ENCODE results near the gene NEK1. TPM values are rescaled to one million over a fixed set of nuclear protein-coding genes. Genes with fewer than 3 reads are reported as not detected.

The NEK1 gene
- polyA plus RNA-seq, 1 experiment = 2.3 TPM

DNA sequence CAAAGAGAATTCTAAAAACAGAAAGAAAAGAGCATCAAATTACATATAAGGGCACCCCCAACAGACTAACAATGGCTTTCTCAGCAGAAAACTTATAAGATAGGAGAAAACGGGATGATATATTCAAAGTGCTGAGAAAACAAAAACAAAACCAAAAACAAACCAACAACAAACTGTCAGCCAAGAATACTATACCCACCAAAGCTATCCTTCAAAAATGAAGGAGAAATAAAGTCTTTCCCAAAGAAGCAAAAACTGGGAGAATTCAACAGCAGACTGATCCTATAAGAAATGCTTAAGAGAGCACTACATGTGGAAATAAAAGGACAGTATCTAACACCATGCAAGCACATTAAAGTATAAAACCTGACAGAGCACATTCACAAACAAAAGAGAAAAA, 168.6 kb downstream of the NEK1 start:
- POLR2A ChIA-PET = no interaction called here
- TF ChIP-seq CTCF (IDR thresholded peaks at IDR 0.05; ENCODE audit: insufficient read depth, low read depth, low read length) = no peak

GRCh38 chr4:169440446-169440845, 171.9 kb downstream of the NEK1 start:
- TF ChIP-seq CTCF (IDR thresholded peaks at IDR 0.05; ENCODE audit: insufficient read depth, low read depth, low read length) = no peak
- H3K4me3 ChIP-seq (ENCODE audit: low read depth, low read length) = no peak overlapping the region
- H3K36me3 ChIP-seq (ENCODE audit: control insufficient read depth, insufficient read depth, low read length) = no peaks in the 10 kb centered on the region
- POLR2A ChIA-PET = no interaction called here
- DNase-seq (ENCODE audit: low read depth) = no peak
- H3K27me3 ChIP-seq (ENCODE audit: control insufficient read depth, insufficient read depth, low read length) = no peaks in the 10 kb centered on the region
- CTCF ChIA-PET = interaction anchor here (0.9 kb wide), 1 partner anchor 21 kb away, joined by 3 read pairs; no protein-coding TSS in a partner anchor

More for the DNA sequence above, 168.6 kb downstream of the NEK1 start:
- Histone ChIP-seq H3K4me3 (ENCODE audit: low read depth, low read length) (no peak overlapping the region), H3K27me3 (ENCODE audit: control insufficient read depth, insufficient read depth, low read length) (no peaks in the 10 kb centered on the region), H3K36me3 (ENCODE audit: control insufficient read depth, insufficient read depth, low read length) (no peaks in the 10 kb centered on the region)
- DNase-seq (ENCODE audit: low read depth) = no peak
- CTCF ChIA-PET = interaction anchor here (0.6 kb wide), 1 partner anchor 419 kb away, joined by 3 read pairs; no protein-coding TSS in a partner anchor

DNA sequence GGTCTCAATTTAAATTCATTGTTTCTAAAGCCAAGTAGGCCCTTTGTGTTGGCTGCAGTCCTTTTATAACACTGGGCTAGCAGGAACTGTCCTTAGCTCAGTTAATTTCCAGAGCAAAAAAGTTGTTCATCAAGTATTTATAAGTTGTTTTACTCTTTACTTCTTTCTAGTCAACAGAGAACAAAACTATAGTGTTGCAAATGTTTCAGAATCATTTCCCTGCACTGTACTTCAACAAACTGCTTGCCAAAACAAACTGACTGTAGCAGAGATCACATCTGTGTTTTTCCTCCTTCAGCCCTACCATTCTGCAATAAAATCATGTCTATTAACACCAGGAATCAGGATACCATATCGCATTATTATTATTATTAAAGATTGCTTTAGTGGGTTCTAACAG, 173.1 kb downstream of the NEK1 start:
- Histone ChIP-seq H3K27me3 (ENCODE audit: control insufficient read depth, insufficient read depth, low read length) (no peaks in the 10 kb centered on the region), H3K4me3 (ENCODE audit: low read depth, low read length) (no peak overlapping the region), H3K36me3 (ENCODE audit: control insufficient read depth, insufficient read depth, low read length) (no peaks in the 10 kb centered on the region)
- ChIA-PET POLR2A (no interaction called here), CTCF (no interaction called here)
- DNase-seq (ENCODE audit: low read depth) = no peak
- no peak for TF ChIP-seq CTCF (IDR thresholded peaks at IDR 0.05; ENCODE audit: insufficient read depth, low read depth, low read length)

GRCh38 chr4:169438057-169438480, 174.3 kb downstream of the NEK1 start:
- Histone ChIP-seq H3K4me3 (ENCODE audit: low read depth, low read length) (no peak overlapping the region), H3K36me3 (ENCODE audit: control insufficient read depth, insufficient read depth, low read length) (no peaks in the 10 kb centered on the region), H3K27me3 (ENCODE audit: control insufficient read depth, insufficient read depth, low read length) (no peaks in the 10 kb centered on the region)
- DNase-seq (ENCODE audit: low read depth) = no peak
- POLR2A ChIA-PET = no interaction called here
- CTCF ChIA-PET = no interaction called here
- TF ChIP-seq CTCF (IDR thresholded peaks at IDR 0.05; ENCODE audit: insufficient read depth, low read depth, low read length) = no peak

GRCh38 chr4:169437299-169438047, 174.9 kb downstream of the NEK1 start:
- no peaks in the 10 kb centered on the region for H3K36me3 ChIP-seq (ENCODE audit: control insufficient read depth, insufficient read depth, low read length)
- no peaks in the 10 kb centered on the region for H3K27me3 ChIP-seq (ENCODE audit: control insufficient read depth, insufficient read depth, low read length)
- H3K4me3 ChIP-seq (ENCODE audit: low read depth, low read length) = no peak overlapping the region
- POLR2A ChIA-PET = no interaction called here
- no peak for TF ChIP-seq CTCF (IDR thresholded peaks at IDR 0.05; ENCODE audit: insufficient read depth, low read depth, low read length)
- CTCF ChIA-PET = interaction anchor here (0.9 kb wide), 1 partner anchor 412 kb away, joined by 3 read pairs; no protein-coding TSS in a partner anchor
- DNase-seq (ENCODE audit: low read depth) = no peak
